Osteocyte (in vitro differentiated cells): ENCODE results near the gene DNASE1L1. TPM values are rescaled to one million over a fixed set of nuclear protein-coding genes. Genes with fewer than 3 reads are reported as not detected.
A peak's percentile ranks its signal among the peaks of the same experiment; 100 is the strongest.

Experiments used
- DNase-seq: peaks from one replicate; pipeline ENCODE4 v3.0.0; 2021; ENCODE audit warnings: mixed read lengths; ENCODE audit not compliant: unreplicated experiment; ENCODE audit errors: extremely low spot score
- H3K27ac Mint-ChIP-seq: one replicate; pipeline ENCODE4 v1.8.0; 2021; ENCODE audit warnings: mild to moderate bottlenecking, mixed read lengths; ENCODE audit not compliant: unreplicated experiment
- H3K27me3 Mint-ChIP-seq: one replicate; pipeline ENCODE4 v1.8.0; 2021; ENCODE audit warnings: mixed read lengths; ENCODE audit not compliant: unreplicated experiment
- H3K36me3 Mint-ChIP-seq: one replicate; pipeline ENCODE4 v1.8.0; 2021; ENCODE audit warnings: mixed read lengths; ENCODE audit not compliant: unreplicated experiment
- H3K4me1 Mint-ChIP-seq: one replicate; pipeline ENCODE4 v1.8.0; 2021; ENCODE audit warnings: mixed read lengths; ENCODE audit not compliant: unreplicated experiment
- H3K4me3 Mint-ChIP-seq: one replicate; pipeline ENCODE4 v1.8.0; 2021; ENCODE audit warnings: mild to moderate bottlenecking, moderate library complexity, mixed read lengths; ENCODE audit not compliant: unreplicated experiment
- H3K9me3 Mint-ChIP-seq: one replicate; pipeline ENCODE4 v1.8.0; 2021; ENCODE audit warnings: mixed read lengths; ENCODE audit not compliant: unreplicated experiment
- total RNA-seq: library from RNA; stranded (reverse); gene quantifications from 2 replicates; pipeline ENCODE4 v1.2.1, GENCODE V29; 2021
- TF ChIP-seq, protein P1 (sequence below): fragments of 200-600 bp; sonication (generic); IDR thresholded peaks from 2 replicates; pipeline ENCODE4 v1.5.0; 2021; ENCODE audit warnings: antibody characterized with exemption, mild to moderate bottlenecking, moderate library complexity

DNASE1L1 gene
- total RNA-seq, 1 donor from 2014 or later, result 28.1 TPM

DNA sequence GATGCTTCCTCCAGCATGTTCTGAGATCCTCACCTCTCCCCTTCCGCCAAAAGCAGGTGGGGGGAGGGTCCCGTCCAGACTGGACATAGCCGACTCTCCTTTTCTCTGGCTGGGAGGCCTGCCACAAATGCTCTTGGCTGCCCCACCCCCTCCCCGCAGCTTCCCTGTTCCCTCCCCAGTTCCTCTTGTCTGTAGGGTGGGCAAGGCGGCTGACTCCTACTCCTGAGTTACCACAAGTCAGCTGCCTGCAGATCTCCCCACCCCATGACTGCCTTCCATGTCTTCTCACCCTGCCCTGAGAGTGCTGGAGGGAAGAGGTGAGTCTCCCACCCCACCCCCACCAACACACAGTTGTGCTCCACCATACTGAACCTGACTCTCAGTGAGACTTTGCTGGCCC is 22.3 kb upstream of the DNASE1L1 start:
- TF ChIP-seq, protein P1, sequence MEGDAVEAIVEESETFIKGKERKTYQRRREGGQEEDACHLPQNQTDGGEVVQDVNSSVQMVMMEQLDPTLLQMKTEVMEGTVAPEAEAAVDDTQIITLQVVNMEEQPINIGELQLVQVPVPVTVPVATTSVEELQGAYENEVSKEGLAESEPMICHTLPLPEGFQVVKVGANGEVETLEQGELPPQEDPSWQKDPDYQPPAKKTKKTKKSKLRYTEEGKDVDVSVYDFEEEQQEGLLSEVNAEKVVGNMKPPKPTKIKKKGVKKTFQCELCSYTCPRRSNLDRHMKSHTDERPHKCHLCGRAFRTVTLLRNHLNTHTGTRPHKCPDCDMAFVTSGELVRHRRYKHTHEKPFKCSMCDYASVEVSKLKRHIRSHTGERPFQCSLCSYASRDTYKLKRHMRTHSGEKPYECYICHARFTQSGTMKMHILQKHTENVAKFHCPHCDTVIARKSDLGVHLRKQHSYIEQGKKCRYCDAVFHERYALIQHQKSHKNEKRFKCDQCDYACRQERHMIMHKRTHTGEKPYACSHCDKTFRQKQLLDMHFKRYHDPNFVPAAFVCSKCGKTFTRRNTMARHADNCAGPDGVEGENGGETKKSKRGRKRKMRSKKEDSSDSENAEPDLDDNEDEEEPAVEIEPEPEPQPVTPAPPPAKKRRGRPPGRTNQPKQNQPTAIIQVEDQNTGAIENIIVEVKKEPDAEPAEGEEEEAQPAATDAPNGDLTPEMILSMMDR, result no peak
- Mint-ChIP-seq H3K4me1 (peaks cover 22% of the 10 kb centered on the region), H3K27me3 (no peaks in the 10 kb centered on the region), H3K9me3 (peaks cover 4% of the 10 kb centered on the region), H3K27ac (no peak overlapping the region), H3K4me3 (no peak overlapping the region), H3K36me3 (no peaks in the 10 kb centered on the region)
- no peak for DNase-seq

DNA sequence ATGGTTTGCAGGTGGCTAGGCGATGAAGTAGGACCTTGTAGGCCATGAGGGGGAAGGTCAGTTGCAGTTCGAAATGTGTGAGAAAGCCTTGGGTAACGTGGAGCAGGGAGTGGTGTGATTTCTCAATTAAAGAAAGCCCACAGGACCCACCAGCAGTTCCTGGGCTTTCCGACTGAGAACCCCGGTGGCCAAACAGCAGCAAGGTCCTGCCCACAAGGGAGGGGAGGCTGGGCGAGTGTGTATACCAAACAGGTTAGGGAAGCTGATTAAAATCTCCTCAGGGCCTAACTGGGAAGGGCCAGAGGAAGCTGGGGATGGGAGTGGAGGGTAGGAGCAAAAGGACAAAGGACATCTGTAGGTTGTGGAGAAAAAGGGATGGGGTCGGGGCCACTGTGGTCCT is 21.9 kb upstream of the DNASE1L1 start:
- H3K27ac Mint-ChIP-seq, result no peak overlapping the region
- peaks cover 4% of the 10 kb centered on the region for H3K9me3 Mint-ChIP-seq
- H3K27me3 Mint-ChIP-seq, result no peaks in the 10 kb centered on the region
- DNase-seq, result no peak
- H3K36me3 Mint-ChIP-seq, result no peaks in the 10 kb centered on the region
- no peak overlapping the region for H3K4me3 Mint-ChIP-seq
- TF ChIP-seq, protein P1, result no peak
- H3K4me1 Mint-ChIP-seq, result peaks cover 20% of the 10 kb centered on the region

DNA sequence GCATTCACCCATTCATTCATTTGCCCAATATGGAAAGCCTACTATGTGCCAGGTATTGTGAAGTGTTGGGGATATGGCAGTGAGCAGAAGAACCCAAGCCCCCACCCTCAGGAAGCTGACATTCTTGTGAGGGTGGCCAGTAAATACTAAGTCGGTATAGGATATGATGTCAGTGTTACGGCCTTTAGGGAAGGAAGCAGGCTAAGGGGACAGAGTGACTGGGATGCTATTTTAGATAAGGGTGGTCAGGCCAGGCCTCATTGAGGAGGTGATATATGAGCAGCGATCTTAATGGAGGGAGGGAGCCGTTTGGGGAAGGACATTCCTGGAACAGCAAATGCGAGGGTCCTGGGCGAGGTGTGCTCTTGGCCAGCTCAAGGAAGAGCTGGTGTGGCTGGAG is 21.4 kb upstream of the DNASE1L1 start:
- Mint-ChIP-seq H3K27me3 (no peaks in the 10 kb centered on the region), H3K9me3 (peaks cover 4% of the 10 kb centered on the region), H3K4me1 (peaks cover 20% of the 10 kb centered on the region), H3K36me3 (no peaks in the 10 kb centered on the region), H3K4me3 (no peak overlapping the region), H3K27ac (no peak overlapping the region)
- DNase-seq, result no peak
- TF ChIP-seq, protein P1, result no peak

DNA sequence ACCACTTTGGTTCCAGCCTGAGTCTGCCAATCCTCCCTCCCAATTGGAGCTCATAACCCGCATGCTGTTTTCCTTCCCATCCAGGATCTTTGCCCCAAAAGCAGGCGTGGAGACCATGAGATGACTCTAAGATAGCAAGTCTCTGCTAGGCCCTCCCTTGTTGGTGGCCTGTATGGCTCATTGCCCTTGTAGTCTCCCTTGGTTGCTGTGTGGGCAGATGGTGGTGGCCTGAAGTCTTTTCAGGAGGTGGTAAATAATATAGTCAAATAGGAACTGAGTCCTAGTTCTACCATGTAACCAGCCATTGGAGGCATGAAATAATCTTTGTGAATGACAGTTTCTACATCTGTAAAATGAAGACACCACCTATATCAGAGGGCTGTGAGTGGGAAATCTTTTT is 20.7 kb upstream of the DNASE1L1 start:
- DNase-seq, result no peak
- Mint-ChIP-seq H3K9me3 (peaks cover 4% of the 10 kb centered on the region), H3K4me3 (peak overlapping the region; percentile 75), H3K27ac (peak overlapping the region; percentile 14), H3K36me3 (no peaks in the 10 kb centered on the region), H3K27me3 (no peaks in the 10 kb centered on the region), H3K4me1 (peaks cover 20% of the 10 kb centered on the region)
- TF ChIP-seq, protein P1, result no peak

DNA sequence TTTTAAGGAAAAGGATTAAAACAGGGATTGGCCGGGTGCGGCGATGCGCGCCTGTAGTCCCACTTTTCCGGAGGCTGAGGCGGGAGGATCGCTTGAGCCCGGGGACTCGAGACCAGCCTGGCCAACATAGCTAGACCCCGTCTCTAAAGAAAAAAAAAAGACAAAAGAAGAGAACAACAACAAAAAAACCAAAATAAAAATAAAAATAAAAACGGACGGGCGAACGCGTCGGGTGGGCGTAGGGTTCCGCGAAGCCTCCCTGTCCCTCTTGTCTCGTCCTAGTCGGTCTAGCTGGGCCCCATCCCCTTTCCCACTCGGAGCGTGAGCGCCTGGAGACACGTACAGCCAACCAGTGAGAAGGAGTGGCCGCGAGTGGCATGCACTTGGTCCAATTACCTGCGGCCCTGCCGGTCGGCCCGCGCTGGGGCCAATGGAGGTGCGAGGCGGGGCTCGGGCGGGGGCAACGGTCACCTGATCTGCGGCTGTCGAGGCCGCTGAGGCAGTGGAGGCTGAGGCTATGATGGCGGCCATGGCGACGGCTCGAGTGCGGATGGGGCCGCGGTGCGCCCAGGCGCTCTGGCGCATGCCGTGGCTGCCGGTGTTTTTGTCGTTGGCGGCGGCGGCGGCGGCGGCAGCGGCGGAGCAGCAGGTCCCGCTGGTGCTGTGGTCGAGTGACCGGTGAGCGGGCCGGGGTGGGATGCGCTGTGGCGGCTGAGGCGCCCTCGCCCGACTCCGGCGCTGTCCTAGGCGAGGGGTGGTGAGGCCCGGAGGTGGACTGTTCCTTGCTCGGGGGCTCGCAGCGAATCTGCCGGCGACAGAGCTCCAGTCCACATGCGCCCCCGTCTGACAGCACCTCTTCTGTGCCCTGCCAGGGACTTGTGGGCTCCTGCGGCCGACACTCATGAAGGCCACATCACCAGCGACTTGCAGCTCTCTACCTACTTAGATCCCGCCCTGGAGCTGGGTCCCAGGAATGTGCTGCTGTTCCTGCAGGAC is 19.4 kb upstream of the DNASE1L1 start, which contains the start of gene ATP6AP1:
Gene ATP6AP1 (plus strand): TSS at position 502 of the 996 bp plus-strand sequence. CDS start 16 bp downstream, at position 518.
- peaks cover 20% of the 10 kb centered on the region for H3K4me1 Mint-ChIP-seq

More for the DNA sequence above, 19.4 kb upstream of the DNASE1L1 start, which contains the start of gene ATP6AP1:
- peak within 1 kb of the TSS; percentile 76 for H3K27ac Mint-ChIP-seq
- H3K36me3 Mint-ChIP-seq, result no peaks in the 10 kb centered on the region
- H3K4me3 Mint-ChIP-seq, result peak within 1 kb of the TSS; percentile 75
- H3K27me3 Mint-ChIP-seq, result no peaks in the 10 kb centered on the region
- TF ChIP-seq, protein P1, result no peak
- DNase-seq, result peak; percentile 97
- H3K9me3 Mint-ChIP-seq, result peaks cover 4% of the 10 kb centered on the region
